Measurements from ENCODE around the gene PPP1R1C. TPM values are rescaled to one million over a fixed set of nuclear protein-coding genes. Genes with fewer than 3 reads are reported as not detected.

The PPP1R1C gene
- total RNA-seq, 6 donors from 2014 or later, result 2.6 to 13.6 (median 10.9) TPM; not detected in 1

- H3K27me3 ChIP-seq, result no peaks in the 10 kb centered on the region
- no peak overlapping the region for H3K4me3 ChIP-seq
- 100% methylated on average over 1 of the region's 1 CpG for WGBS, 2 donors
- no peak overlapping the region for H3K27ac ChIP-seq
- DNase-seq (no peak), ATAC-seq (ENCODE audit: low FRiP score in 2 of 2) (no peak)
- H3K9me3 ChIP-seq, result no peaks in the 10 kb centered on the region
- H3K4me1 ChIP-seq, result no peaks in the 10 kb centered on the region
- TF ChIP-seq POLR2AphosphoS5 (IDR thresholded peaks at IDR 0.05), result no peak
- no peak for TF ChIP-seq EP300 (IDR thresholded peaks at IDR 0.05)
- TF ChIP-seq CTCF (IDR thresholded peaks at IDR 0.05), result no peak
- no peak for TF ChIP-seq POLR2A (IDR thresholded peaks at IDR 0.05)
- H3K36me3 ChIP-seq, result no peaks in the 10 kb centered on the region
Measured at GRCh38 chr2:181995289-181995688, 9.6 kb downstream of the PPP1R1C start.

GRCh38 chr2:181998041-181998835, 12.6 kb downstream of the PPP1R1C start:
- H3K4me3 ChIP-seq, result no peak overlapping the region
- WGBS, 2 donors, result 62 to 70% methylated on average over 8 of the region's 8 CpGs
- no peaks in the 10 kb centered on the region for H3K4me1 ChIP-seq
- ATAC-seq (ENCODE audit: low FRiP score in 2 of 2) (no peak), DNase-seq (no peak)
- H3K27me3 ChIP-seq, result no peaks in the 10 kb centered on the region
- TF ChIP-seq EP300 (IDR thresholded peaks at IDR 0.05), result no peak
- TF ChIP-seq POLR2A (IDR thresholded peaks at IDR 0.05), result no peak
- no peak for TF ChIP-seq POLR2AphosphoS5 (IDR thresholded peaks at IDR 0.05)
- TF ChIP-seq CTCF (IDR thresholded peaks at IDR 0.05), result no peak
- H3K36me3 ChIP-seq, result no peaks in the 10 kb centered on the region
- H3K9me3 ChIP-seq, result no peaks in the 10 kb centered on the region
- H3K27ac ChIP-seq, result no peak overlapping the region

GRCh38 chr2:181998891-181999654, 13.4 kb downstream of the PPP1R1C start:
- TF ChIP-seq CTCF (IDR thresholded peaks at IDR 0.05), result no peak
- TF ChIP-seq EP300 (IDR thresholded peaks at IDR 0.05), result no peak
- no peak for TF ChIP-seq POLR2AphosphoS5 (IDR thresholded peaks at IDR 0.05)
- TF ChIP-seq POLR2A (IDR thresholded peaks at IDR 0.05), result no peak
- H3K36me3 ChIP-seq, result no peaks in the 10 kb centered on the region
- no peaks in the 10 kb centered on the region for H3K9me3 ChIP-seq
- no peaks in the 10 kb centered on the region for H3K27me3 ChIP-seq
- H3K27ac ChIP-seq, result no peak overlapping the region
- no peak overlapping the region for H3K4me3 ChIP-seq
- no peak for ATAC-seq (ENCODE audit: low FRiP score in 2 of 2)
- H3K4me1 ChIP-seq, result no peaks in the 10 kb centered on the region
- 64 to 70% methylated on average over 2 of the region's 2 CpGs for WGBS, 2 donors
- no peak for DNase-seq

- DNase-seq (no peak), ATAC-seq (ENCODE audit: low FRiP score in 2 of 2) (no peak)
- H3K36me3 ChIP-seq, result no peaks in the 10 kb centered on the region
- no peaks in the 10 kb centered on the region for H3K4me1 ChIP-seq
- H3K4me3 ChIP-seq, result no peak overlapping the region
- TF ChIP-seq EP300 (IDR thresholded peaks at IDR 0.05), result no peak
- no peak for TF ChIP-seq POLR2AphosphoS5 (IDR thresholded peaks at IDR 0.05)
- no peak for TF ChIP-seq CTCF (IDR thresholded peaks at IDR 0.05)
- no peak for TF ChIP-seq POLR2A (IDR thresholded peaks at IDR 0.05)
- 89% methylated on average over 3 of the region's 3 CpGs for WGBS, 2 donors
- no peaks in the 10 kb centered on the region for H3K27me3 ChIP-seq
- no peaks in the 10 kb centered on the region for H3K9me3 ChIP-seq
- H3K27ac ChIP-seq, result no peak overlapping the region
Measured at GRCh38 chr2:181999911-182000310, 14.3 kb downstream of the PPP1R1C start.
